Muscle layer of duodenum (tissue), 2 donors: ENCODE results near the gene CUEDC1.

Experiments
- H3K27ac ChIP-seq: one replicate; pipeline ENCODE4 v1.7.0; 2013; ENCODE audit warnings: mild to moderate bottlenecking, low read length
- H3K27me3 ChIP-seq: one replicate; pipeline ENCODE4 v1.7.0; 2013; ENCODE audit warnings: low read depth, mild to moderate bottlenecking, control low read depth, low read length
- H3K36me3 ChIP-seq, 2 donors: one replicate each; pipeline ENCODE4 v1.7.0; 2013; ENCODE audit warnings: low read length in 2 of 2, control low read depth in 1 of 2, mild to moderate bottlenecking in 1 of 2; ENCODE audit not compliant: insufficient read depth in 2 of 2, control insufficient read depth in 1 of 2
- H3K4me1 ChIP-seq, 2 donors: one replicate each; pipeline ENCODE4 v1.7.0; 2013; ENCODE audit warnings: low read length in 2 of 2, mild to moderate bottlenecking in 2 of 2, control low read depth in 1 of 2, moderate library complexity in 1 of 2; ENCODE audit not compliant: insufficient read depth in 2 of 2, control insufficient read depth in 1 of 2
- H3K4me3 ChIP-seq, 2 donors: one replicate each; pipeline ENCODE4 v1.7.0; 2013; ENCODE audit warnings: low read length in 2 of 2, low read depth in 1 of 2, mild to moderate bottlenecking in 1 of 2
- H3K9me3 ChIP-seq, 2 donors: one replicate each; pipeline ENCODE4 v1.7.0; 2013; ENCODE audit warnings: low read length in 2 of 2, control low read depth in 1 of 2, mild to moderate bottlenecking in 1 of 2; ENCODE audit not compliant: control insufficient read depth in 1 of 2
- donor health status: healthy.

The CUEDC1 gene

DNA sequence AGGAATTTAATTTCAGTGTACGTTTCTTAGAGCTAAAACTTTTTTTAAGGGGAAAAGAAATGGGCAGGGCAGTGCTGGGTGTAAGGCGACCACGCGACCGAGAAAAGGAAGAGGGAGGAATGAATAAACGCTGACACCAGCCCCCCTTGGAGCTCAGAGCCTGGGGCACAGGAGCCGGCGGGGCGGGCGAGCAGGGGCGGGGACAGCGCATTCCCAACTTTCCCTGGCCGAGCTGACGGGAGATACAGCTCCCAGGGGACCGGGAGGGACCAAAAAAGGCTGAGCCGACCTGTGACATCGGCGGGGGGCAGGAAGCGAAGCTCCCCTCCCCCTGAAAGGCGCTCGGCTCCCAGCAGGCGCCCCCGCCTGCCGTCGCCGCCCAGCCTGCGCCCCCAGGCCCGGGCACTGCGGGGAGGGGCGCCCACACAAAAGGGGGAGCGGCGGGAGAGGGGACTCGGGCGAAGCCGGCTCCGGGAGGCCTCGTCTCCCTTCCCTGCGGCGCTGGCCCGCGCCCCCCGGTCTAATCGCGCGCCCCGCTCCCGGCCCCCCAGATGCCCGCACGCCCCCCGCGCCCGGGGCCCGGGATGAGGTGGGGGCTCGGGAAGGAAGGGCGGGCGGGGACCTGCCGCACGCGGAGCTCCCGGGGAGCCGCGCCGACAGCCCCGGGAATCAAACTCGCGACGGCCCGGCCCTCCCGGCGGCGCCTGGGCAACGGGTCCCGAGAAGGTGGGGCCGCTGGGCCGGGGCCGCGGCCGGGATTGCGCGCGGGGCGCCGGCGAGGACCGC is 622 bp downstream of the CUEDC1 start:
- peaks cover 23 to 50% of the 10 kb centered on the region in 2 donors for H3K4me1 ChIP-seq
- H3K36me3 ChIP-seq, result no peaks in the 10 kb centered on the region
- H3K9me3 ChIP-seq, result no peaks in the 10 kb centered on the region
- peak overlapping the region; percentile 63 to 73 for H3K4me3 ChIP-seq
- no peaks in the 10 kb centered on the region for H3K27me3 ChIP-seq
- H3K27ac ChIP-seq, result peak overlapping the region; percentile 93

GRCh38 chr17:57953705-57954396 is 1.4 kb downstream of the CUEDC1 start:
- no peaks in the 10 kb centered on the region for H3K27me3 ChIP-seq
- H3K9me3 ChIP-seq, result no peaks in the 10 kb centered on the region
- peak overlapping the region; percentile 63 to 73 for H3K4me3 ChIP-seq
- peaks cover 27 to 57% of the 10 kb centered on the region in 2 donors for H3K4me1 ChIP-seq
- H3K27ac ChIP-seq, result peak overlapping the region; percentile 93
- no peaks in the 10 kb centered on the region for H3K36me3 ChIP-seq

- H3K4me1 ChIP-seq, result peaks cover 33 to 61% of the 10 kb centered on the region in 2 donors
- H3K27me3 ChIP-seq, result no peaks in the 10 kb centered on the region
These were observed 2.0 kb downstream of the CUEDC1 start for GRCh38 chr17:57953219-57953618.

GRCh38 chr17:57949649-57950048 is 5.6 kb downstream of the CUEDC1 start:
- H3K4me1 ChIP-seq, result peaks cover 48 to 78% of the 10 kb centered on the region in 2 donors
- no peak overlapping the region for H3K4me3 ChIP-seq
- no peaks in the 10 kb centered on the region for H3K27me3 ChIP-seq
- no peaks in the 10 kb centered on the region for H3K36me3 ChIP-seq
- no peaks in the 10 kb centered on the region for H3K9me3 ChIP-seq
- H3K27ac ChIP-seq, result peak overlapping the region; percentile 14

More at GRCh38 chr17:57953219-57953618, 2.0 kb downstream of the CUEDC1 start:
- Histone ChIP-seq H3K36me3 (no peaks in the 10 kb centered on the region), H3K27ac (peak overlapping the region; percentile 93), H3K4me3 (peak overlapping the region in 1 of 2 donors; percentile 73), H3K9me3 (no peaks in the 10 kb centered on the region)

- H3K36me3 ChIP-seq, result no peaks in the 10 kb centered on the region
- peak overlapping the region; percentile 91 for H3K27ac ChIP-seq
- H3K4me1 ChIP-seq, result peaks cover 45 to 79% of the 10 kb centered on the region in 2 donors
- no peaks in the 10 kb centered on the region for H3K9me3 ChIP-seq
- H3K27me3 ChIP-seq, result no peaks in the 10 kb centered on the region
- peak overlapping the region in 1 of 2 donors; percentile 39 for H3K4me3 ChIP-seq
These were observed 6.4 kb downstream of the CUEDC1 start for GRCh38 chr17:57948555-57949420.

GRCh38 chr17:57948169-57948554 is 7.0 kb downstream of the CUEDC1 start:
- peaks cover 45 to 79% of the 10 kb centered on the region in 2 donors for H3K4me1 ChIP-seq
- H3K9me3 ChIP-seq, result no peaks in the 10 kb centered on the region
- H3K27ac ChIP-seq, result peak overlapping the region; percentile 91
- peak overlapping the region in 1 of 2 donors; percentile 18 for H3K4me3 ChIP-seq
- no peaks in the 10 kb centered on the region for H3K36me3 ChIP-seq
- no peaks in the 10 kb centered on the region for H3K27me3 ChIP-seq

- Histone ChIP-seq H3K36me3 (no peaks in the 10 kb centered on the region), H3K27me3 (no peaks in the 10 kb centered on the region), H3K4me1 (peaks cover 43 to 75% of the 10 kb centered on the region in 2 donors), H3K4me3 (peak overlapping the region; percentile 59 to 73), H3K27ac (peak overlapping the region; percentile 91), H3K9me3 (no peaks in the 10 kb centered on the region)
These were observed 7.8 kb downstream of the CUEDC1 start for GRCh38 chr17:57947369-57947768.

- peak overlapping the region; percentile 91 for H3K27ac ChIP-seq
- no peaks in the 10 kb centered on the region for H3K9me3 ChIP-seq
- H3K36me3 ChIP-seq, result no peaks in the 10 kb centered on the region
- peaks cover 44 to 78% of the 10 kb centered on the region in 2 donors for H3K4me1 ChIP-seq
- H3K4me3 ChIP-seq, result peak overlapping the region; percentile 59 to 73
- no peaks in the 10 kb centered on the region for H3K27me3 ChIP-seq
These were observed 8.3 kb downstream of the CUEDC1 start for GRCh38 chr17:57946798-57947358.

DNA sequence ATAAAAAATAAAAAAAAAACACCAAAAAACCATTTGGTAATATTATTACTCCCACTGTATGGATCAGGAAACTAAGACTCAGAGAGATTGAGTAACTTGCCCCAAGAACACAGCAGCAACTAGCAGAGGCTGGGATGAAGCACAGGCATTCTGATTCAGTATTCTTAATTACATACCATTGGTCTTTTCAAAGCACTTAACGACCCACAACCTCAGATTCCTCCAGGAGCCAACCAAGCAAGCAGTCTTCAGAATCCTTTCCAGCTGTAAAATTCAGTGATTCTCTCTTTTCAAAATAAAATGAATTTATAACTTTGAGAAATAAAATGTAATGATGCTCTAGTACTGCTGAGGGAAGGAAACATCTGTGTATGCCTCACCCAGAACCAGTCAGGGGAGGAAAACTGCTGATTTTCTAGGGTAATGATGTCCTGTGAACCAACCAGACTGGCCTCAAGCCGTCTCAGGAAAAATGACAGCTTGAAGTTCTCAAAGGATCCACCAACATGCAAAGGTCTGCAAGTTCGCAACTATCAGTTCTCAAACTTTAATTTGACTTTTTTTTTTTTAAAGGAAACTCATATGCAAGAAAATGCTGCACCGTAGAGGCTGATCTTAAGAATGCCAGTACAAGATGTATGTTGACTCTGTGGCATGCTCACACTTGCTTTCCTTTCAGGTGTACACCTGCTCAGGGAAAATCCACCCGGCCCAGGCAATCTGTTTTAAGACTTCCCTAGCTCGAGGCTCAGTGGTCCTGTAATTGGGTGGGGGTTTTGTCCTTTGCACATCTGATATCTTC is 9.0 kb downstream of the CUEDC1 start:
- Histone ChIP-seq H3K4me3 (peak overlapping the region; percentile 59 to 73), H3K27ac (peak overlapping the region; percentile 91)

DNA sequence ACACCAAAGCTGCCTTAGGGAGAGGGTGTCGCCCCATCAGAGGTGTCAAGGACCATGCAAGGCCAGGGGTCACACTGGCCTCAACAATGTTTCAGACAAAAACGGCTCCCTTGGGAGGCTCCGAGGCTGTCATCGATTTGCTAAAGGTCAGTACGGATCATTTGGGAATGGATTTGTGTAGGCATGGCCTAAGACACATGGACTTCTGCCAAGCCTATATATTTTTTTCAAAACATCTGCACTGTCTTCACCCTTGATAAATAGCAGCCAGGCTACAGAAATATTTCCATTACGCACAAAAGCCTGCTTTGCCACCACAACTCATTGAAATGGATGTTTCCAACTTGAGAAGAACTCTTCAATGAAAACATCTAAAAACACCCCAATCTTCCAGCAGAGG is 10.3 kb downstream of the CUEDC1 start:
- Histone ChIP-seq H3K27me3 (no peaks in the 10 kb centered on the region), H3K36me3 (no peaks in the 10 kb centered on the region), H3K4me1 (peaks cover 53 to 81% of the 10 kb centered on the region in 2 donors), H3K9me3 (no peaks in the 10 kb centered on the region), H3K4me3 (no peak overlapping the region), H3K27ac (peak overlapping the region; percentile 91)

More for the DNA sequence above, 9.0 kb downstream of the CUEDC1 start:
- Histone ChIP-seq H3K36me3 (no peaks in the 10 kb centered on the region), H3K9me3 (no peaks in the 10 kb centered on the region), H3K4me1 (peaks cover 49 to 79% of the 10 kb centered on the region in 2 donors), H3K27me3 (no peaks in the 10 kb centered on the region)
